Dendritic cell treated with granulocyte-macrophage colony-stimulating factor and Interleukin-4, amounts not matched to agents 40 ng/mL and 50 ng/mL, for 4 days (primary cell): ENCODE measurements around the gene SF3B2.
"Not testable (repeated sequence)": the region's sequence is repeated elsewhere in the genome, so short reads cannot be mapped to it uniquely, and the experiment has no call there.

ENCODE experiments used
- H3K27ac Mint-ChIP-seq: one replicate; pipeline ENCODE4 v1.8.0; 2022; ENCODE audit warnings: mild to moderate bottlenecking, mixed read lengths
- H3K27me3 Mint-ChIP-seq: one replicate; pipeline ENCODE4 v1.8.0; 2022; ENCODE audit warnings: mild to moderate bottlenecking, mixed read lengths
- H3K36me3 Mint-ChIP-seq: one replicate; pipeline ENCODE4 v1.8.0; 2022; ENCODE audit warnings: low read depth, mixed read lengths
- H3K4me1 Mint-ChIP-seq: one replicate; pipeline ENCODE4 v1.8.0; 2022; ENCODE audit warnings: low read depth, mixed read lengths
- H3K4me3 Mint-ChIP-seq: one replicate; pipeline ENCODE4 v1.8.0; 2022; ENCODE audit warnings: mild to moderate bottlenecking, moderate library complexity, mixed read lengths
- H3K9me3 Mint-ChIP-seq: one replicate; pipeline ENCODE4 v1.8.0; 2022; ENCODE audit warnings: mixed read lengths
- intact Hi-C: fragments of 100-400 bp; cut with micrococcal nuclease; formaldehyde crosslinking; loops from one replicate; pipeline ENCODE4 v1.15.0; 2022

Gene SF3B2

DNA sequence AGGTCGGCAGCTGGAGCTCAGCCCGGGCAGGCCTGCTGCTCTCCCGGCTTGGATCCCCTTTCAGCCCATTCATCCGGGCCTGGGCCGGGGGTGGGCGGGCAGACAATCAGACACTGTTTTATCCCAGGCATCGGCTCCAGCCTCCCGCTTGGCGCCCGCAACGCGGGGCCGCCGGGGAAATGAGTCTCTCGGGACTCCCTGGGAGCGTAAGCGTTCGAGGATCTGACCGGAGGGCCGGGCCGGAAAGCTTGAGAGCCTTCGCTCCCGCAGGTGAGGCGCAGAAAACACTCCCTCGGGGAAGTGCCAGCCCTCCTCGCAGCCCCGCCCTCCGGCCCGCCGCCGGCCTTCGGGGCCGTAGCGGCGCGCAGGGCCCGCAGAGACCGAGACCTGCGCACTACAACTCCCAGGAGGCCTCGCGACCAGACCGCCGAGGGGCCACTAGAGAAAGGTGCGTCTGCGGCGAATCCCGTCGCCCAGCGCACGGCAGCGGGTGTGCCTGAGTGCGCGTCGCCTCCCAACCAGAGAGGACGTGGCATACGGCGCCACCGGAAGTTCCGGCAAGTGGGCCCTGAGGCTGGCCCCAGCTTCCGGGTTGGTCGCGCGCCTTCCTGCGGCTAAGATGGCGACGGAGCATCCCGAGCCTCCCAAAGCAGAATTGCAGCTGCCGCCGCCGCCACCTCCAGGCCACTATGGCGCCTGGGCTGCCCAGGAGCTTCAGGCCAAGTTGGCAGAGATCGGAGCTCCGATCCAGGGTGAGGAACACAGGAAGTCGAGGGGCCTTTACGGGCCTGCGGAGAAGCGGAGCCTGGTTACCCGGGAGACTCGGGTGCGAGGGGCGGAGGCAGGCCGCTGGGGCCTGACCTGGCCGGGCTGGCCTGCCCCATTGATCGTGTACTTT lies at the start of gene SF3B2:
TSS of gene SF3B2 (plus strand) at position 599 of the 898 bp plus-strand sequence. CDS start at position 620, 21 bp downstream.
- intact Hi-C loops, result no loop called here
- H3K36me3 Mint-ChIP-seq, result peaks cover 51% of the 10 kb centered on the region
- H3K27ac Mint-ChIP-seq, result peak within 1 kb of the TSS; percentile 98
- H3K4me1 Mint-ChIP-seq, result peaks cover 22% of the 10 kb centered on the region
- peaks cover 20% of the 10 kb centered on the region for H3K27me3 Mint-ChIP-seq
- peak within 1 kb of the TSS; percentile 100 for H3K4me3 Mint-ChIP-seq
- no peaks in the 10 kb centered on the region for H3K9me3 Mint-ChIP-seq

DNA sequence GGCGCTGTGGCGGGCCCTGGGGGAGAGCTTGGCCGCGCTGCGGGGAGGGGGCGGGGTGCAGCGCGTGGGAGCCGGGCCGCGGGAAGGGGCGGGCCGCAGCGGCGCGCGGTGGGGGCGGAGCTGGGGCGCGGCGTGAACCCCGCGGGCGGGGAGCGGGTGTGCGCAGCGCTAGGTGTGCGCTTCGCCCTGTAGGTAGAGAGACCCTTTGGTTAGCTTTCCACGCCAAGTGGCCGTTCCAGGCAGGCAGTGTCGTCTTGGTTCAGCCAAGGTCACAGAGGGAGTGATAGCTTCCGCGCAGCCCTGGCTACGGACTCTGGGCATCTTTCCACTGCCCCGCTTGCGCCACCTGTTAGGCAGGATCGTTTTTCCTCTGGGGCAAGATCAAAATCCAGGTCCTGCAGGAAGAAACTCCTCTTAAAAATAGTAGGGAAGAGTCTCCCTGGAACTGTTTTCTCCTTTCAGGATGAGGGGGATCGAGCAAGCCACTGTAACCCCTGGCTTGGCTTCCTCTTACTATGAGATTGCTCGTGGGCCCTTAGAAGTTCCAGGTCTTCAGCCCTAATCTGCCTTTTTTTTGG lies 49.4 kb upstream of the SF3B2 start:
- Mint-ChIP-seq H3K9me3 (no peaks in the 10 kb centered on the region), H3K27ac (peak overlapping the region; percentile 100), H3K36me3 (peaks cover 73% of the 10 kb centered on the region), H3K27me3 (peaks cover 4% of the 10 kb centered on the region), H3K4me1 (peaks cover 35% of the 10 kb centered on the region), H3K4me3 (peak overlapping the region; percentile 98)
- intact Hi-C loops, result loop anchor here (1.0 to 10.0 kb wide), 2 partner anchors 41 to 62 kb away; partner anchors contain the start of gene SART1

DNA sequence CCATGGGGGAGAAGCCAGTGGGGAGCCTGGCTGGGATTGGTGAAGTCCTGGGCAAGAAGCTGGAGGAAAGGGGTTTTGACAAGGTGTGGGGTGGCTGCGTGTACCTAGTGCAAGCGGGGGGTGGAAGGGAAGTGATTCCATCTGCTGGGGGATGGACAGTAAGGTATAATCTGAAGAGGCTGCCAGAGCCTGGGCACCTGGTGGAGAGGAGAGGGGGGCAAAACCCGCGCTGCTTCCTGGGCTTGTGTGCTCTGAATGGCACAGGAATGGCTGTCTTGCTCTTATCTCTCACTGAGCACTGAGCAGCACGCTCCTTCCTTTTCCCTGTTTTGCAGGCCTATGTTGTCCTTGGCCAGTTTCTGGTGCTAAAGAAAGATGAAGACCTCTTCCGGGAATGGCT lies 48.9 kb upstream of the SF3B2 start:
- Mint-ChIP-seq H3K27me3 (peaks cover 4% of the 10 kb centered on the region), H3K27ac (peak overlapping the region; percentile 100), H3K4me1 (peaks cover 37% of the 10 kb centered on the region), H3K4me3 (peak overlapping the region; percentile 98), H3K36me3 (peaks cover 68% of the 10 kb centered on the region), H3K9me3 (no peaks in the 10 kb centered on the region)
- intact Hi-C loops, result loop anchor here (10.0 kb wide), 1 partner anchor 62 kb away; no protein-coding TSS in a partner anchor

- Mint-ChIP-seq H3K9me3 (no peaks in the 10 kb centered on the region), H3K4me3 (peak overlapping the region; percentile 4), H3K36me3 (peaks cover 59% of the 10 kb centered on the region), H3K4me1 (peaks cover 46% of the 10 kb centered on the region), H3K27ac (no peak overlapping the region), H3K27me3 (peaks cover 4% of the 10 kb centered on the region)
- intact Hi-C loops, result loop anchor here (10.0 kb wide), 1 partner anchor 61 kb away; no protein-coding TSS in a partner anchor
These were observed 48.0 kb upstream of the SF3B2 start for GRCh38 chr11:66004186-66004585.

DNA sequence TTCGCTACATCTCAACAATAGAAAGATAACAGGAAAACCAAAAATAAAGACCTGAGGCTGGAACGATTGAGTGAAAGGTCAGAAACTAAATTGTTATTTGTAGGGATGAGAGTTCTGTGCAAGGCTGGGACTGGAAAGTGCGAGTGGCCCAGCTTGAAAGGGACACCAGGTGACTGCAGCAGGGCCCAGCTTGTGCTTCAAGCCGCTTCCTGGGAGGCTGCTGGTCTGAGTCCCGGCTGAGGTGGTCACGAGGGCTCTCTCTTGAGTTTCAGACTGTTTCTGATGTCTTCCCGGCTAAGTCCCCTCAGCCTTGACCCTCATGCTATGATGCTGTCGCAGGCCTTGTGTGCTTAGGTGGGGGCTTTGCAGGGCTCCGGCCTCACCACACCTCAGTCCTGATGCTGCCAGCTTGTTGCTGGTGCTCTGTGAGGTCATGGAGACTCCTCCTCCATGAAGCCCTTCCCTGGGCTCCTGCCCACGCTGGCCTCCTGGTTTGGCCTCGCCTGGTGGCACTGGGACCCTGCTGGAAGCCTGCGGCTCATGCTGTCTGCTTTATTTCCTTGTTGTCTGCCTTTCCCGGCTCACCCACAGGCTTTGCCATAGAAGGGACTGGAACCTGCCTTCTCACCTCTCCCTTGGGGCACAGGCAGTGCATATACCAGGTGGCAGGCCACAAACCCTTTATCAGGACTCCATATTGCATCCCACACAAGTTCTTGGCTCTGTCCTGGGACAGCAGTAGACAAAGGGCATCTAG lies 45.9 kb upstream of the SF3B2 start:
- peaks cover 46% of the 10 kb centered on the region for H3K36me3 Mint-ChIP-seq
- H3K27me3 Mint-ChIP-seq, result peaks cover 16% of the 10 kb centered on the region
- no peak overlapping the region for H3K27ac Mint-ChIP-seq
- H3K4me3 Mint-ChIP-seq, result no peak overlapping the region
- H3K4me1 Mint-ChIP-seq, result peaks cover 34% of the 10 kb centered on the region
- intact Hi-C loops, result loop anchor here (10.0 kb wide), 1 partner anchor 58 kb away; no protein-coding TSS in a partner anchor
- no peaks in the 10 kb centered on the region for H3K9me3 Mint-ChIP-seq

- H3K4me1 Mint-ChIP-seq, result peaks cover 34% of the 10 kb centered on the region
- peaks cover 22% of the 10 kb centered on the region for H3K27me3 Mint-ChIP-seq
- no peak overlapping the region for H3K4me3 Mint-ChIP-seq
- H3K36me3 Mint-ChIP-seq, result peaks cover 42% of the 10 kb centered on the region
- H3K27ac Mint-ChIP-seq, result no peak overlapping the region
- H3K9me3 Mint-ChIP-seq, result no peaks in the 10 kb centered on the region
- intact Hi-C loops, result loop anchor here (10.0 kb wide), 1 partner anchor 58 kb away; no protein-coding TSS in a partner anchor
These were observed 45.3 kb upstream of the SF3B2 start for GRCh38 chr11:66006891-66007176.

DNA sequence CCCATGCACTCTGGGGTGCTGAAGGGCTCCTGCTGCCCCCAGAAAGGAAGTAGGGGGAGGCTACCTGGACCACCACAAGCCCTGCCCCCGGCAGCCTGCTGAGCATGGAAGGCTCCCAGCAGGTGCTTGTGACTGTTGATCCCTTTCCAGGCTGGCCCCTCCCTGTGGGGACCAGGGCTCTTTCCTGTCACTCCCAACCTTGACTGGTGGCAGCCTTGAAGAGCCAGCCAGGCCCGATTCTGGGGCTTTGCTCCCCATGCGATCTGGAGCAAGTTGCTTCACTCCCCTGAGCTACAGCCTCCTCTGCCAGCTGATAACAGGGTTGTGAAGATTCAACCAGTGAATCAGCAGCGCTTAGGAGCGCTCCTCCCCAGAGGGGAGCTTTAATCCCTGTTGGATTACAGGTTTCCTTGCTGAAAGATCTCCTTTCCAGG lies 44.9 kb upstream of the SF3B2 start:
- H3K4me1 Mint-ChIP-seq, result peaks cover 34% of the 10 kb centered on the region
- intact Hi-C loops, result loop anchor here (10.0 kb wide), 1 partner anchor 58 kb away; no protein-coding TSS in a partner anchor
- no peaks in the 10 kb centered on the region for H3K9me3 Mint-ChIP-seq
- peaks cover 26% of the 10 kb centered on the region for H3K27me3 Mint-ChIP-seq
- peaks cover 38% of the 10 kb centered on the region for H3K36me3 Mint-ChIP-seq
- H3K4me3 Mint-ChIP-seq, result no peak overlapping the region
- H3K27ac Mint-ChIP-seq, result no peak overlapping the region

DNA sequence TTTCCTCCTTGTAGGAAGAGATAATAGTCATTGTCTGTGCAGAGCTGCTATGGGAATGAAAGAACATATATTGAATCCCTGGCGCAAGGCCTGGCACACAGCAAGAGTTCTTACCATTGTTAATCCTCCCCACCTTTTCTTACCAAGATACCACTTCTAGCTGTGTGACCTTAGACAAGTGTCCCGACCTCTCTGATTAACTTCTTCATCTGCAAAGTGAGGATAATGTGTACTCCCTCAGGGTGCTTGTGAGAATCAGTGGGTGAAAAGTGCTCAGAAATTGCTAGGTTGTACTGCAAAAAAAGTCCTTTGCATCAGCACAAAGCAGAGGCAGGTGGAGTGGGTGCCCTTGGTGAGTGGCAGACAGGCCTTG lies 44.1 kb upstream of the SF3B2 start:
- Mint-ChIP-seq H3K4me1 (peaks cover 36% of the 10 kb centered on the region), H3K27ac (peak overlapping the region; percentile 55), H3K9me3 (no peaks in the 10 kb centered on the region), H3K27me3 (peaks cover 30% of the 10 kb centered on the region), H3K36me3 (peaks cover 29% of the 10 kb centered on the region), H3K4me3 (no peak overlapping the region)
- intact Hi-C loops, result loop anchor here (10.0 kb wide), 1 partner anchor 57 kb away; no protein-coding TSS in a partner anchor

- Mint-ChIP-seq H3K4me3 (no peak overlapping the region), H3K27me3 (peaks cover 30% of the 10 kb centered on the region), H3K27ac (peak overlapping the region; percentile 55), H3K36me3 (peaks cover 24% of the 10 kb centered on the region), H3K4me1 (peaks cover 36% of the 10 kb centered on the region), H3K9me3 (no peaks in the 10 kb centered on the region)
- intact Hi-C loops, result loop anchor here (10.0 kb wide), 1 partner anchor 56 kb away; no protein-coding TSS in a partner anchor
These were observed 43.6 kb upstream of the SF3B2 start for GRCh38 chr11:66008468-66009101.

- H3K36me3 Mint-ChIP-seq, H3K9me3 Mint-ChIP-seq, H3K27ac Mint-ChIP-seq, H3K4me3 Mint-ChIP-seq, intact Hi-C loops: not testable (repeated sequence)
- H3K27me3 Mint-ChIP-seq, result peaks cover 30% of the 10 kb centered on the region
- peaks cover 42% of the 10 kb centered on the region for H3K4me1 Mint-ChIP-seq
These were observed 42.1 kb upstream of the SF3B2 start for GRCh38 chr11:66010036-66010435.

DNA sequence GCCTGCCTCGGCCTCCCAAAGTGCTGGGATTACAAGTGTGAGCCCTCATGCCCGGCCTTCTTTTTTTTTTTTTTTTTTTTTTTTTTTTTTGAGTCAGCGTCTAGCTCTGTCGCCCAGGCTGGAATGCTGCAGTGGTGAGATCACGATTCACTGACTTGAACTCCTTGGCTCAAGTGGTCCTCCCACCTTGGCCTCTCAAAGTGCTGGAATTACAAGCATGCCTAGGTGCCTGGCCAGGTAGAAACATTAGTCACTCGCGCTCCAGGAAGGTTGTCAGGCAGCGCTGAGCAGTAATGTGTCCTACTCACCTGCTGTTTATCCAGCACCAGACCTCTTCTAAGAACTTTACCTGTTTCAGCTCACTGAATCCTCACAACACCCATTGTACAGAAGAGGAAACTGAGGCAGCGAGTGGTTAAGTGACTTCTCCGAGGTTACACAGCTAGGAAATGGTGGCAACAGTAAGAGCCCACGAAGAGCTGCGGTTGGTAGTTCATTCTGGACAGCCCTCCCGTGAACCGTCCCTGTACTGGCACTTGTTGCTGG lies 40.9 kb upstream of the SF3B2 start:
- Mint-ChIP-seq H3K4me3 (no peak overlapping the region), H3K27ac (no peak overlapping the region)

DNA sequence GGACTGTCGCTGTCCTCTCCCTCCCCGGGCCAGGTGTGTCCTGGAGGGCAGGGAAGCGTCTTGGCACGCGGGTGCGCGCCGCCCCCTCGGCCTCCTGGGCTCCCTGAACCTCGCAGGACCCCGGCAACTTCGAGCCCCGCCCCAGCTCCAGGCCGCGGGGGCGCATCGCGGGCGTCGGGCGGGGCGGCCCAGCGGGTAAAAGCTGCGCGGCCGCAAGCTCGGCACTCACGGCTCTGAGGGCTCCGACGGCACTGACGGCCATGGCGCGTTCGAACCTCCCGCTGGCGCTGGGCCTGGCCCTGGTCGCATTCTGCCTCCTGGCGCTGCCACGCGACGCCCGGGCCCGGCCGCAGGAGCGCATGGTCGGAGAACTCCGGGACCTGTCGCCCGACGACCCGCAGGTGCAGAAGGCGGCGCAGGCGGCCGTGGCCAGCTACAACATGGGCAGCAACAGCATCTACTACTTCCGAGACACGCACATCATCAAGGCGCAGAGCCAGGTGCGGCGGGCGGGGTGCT lies 40.3 kb upstream of the SF3B2 start, which contains the start of gene CST6:
TSS of gene CST6 (plus strand) at position 224 of the 519 bp plus-strand sequence. CDS start at position 261, 37 bp downstream.
- H3K36me3 Mint-ChIP-seq, result peaks cover 8% of the 10 kb centered on the region
- intact Hi-C loops, result no loop called here

More for the DNA sequence above, 40.9 kb upstream of the SF3B2 start:
- Mint-ChIP-seq H3K27me3 (peaks cover 30% of the 10 kb centered on the region), H3K9me3 (no peaks in the 10 kb centered on the region), H3K36me3 (peaks cover 2% of the 10 kb centered on the region), H3K4me1 (peaks cover 37% of the 10 kb centered on the region)
- intact Hi-C loops, result no loop called here

More for the DNA sequence above, 40.3 kb upstream of the SF3B2 start, which contains the start of gene CST6:
- Mint-ChIP-seq H3K27me3 (peaks cover 30% of the 10 kb centered on the region), H3K27ac (peak within 1 kb of the TSS; percentile 65), H3K4me3 (peak within 1 kb of the TSS; percentile 1), H3K4me1 (peaks cover 37% of the 10 kb centered on the region), H3K9me3 (no peaks in the 10 kb centered on the region)
